Thoracic aorta endothelial cell (primary cell): ENCODE results near the gene ARMC8. TPM values are rescaled to one million over a fixed set of nuclear protein-coding genes. Genes with fewer than 3 reads are reported as not detected.

Source experiments
- total RNA-seq: library from RNA; depleted of rRNA; stranded (reverse); fragments of >200 nt; gene quantifications from 2 replicates; pipeline ENCODE4 v1.2.3, GENCODE V29; 2012

The ARMC8 gene
- 70.4 and 81.4 TPM in 2 replicates for total RNA-seq

GRCh38 chr3:138187296-138188012, at the start of gene ARMC8:
Gene ARMC8 (plus strand): TSS chr3:138187301. CDS start chr3:138187555, 254 bp downstream.

GRCh38 chr3:138174421-138175131, 12.5 kb upstream of the ARMC8 start, which contains the start of gene DBR1:
Gene DBR1 (minus strand): TSS chr3:138174921. CDS start chr3:138174795, 126 bp downstream.

GRCh38 chr3:138329127-138329983, 142.3 kb downstream of the ARMC8 start, which contains the start of gene NME9:
Gene NME9 (minus strand): TSS chr3:138329851. CDS start chr3:138329335, 516 bp downstream.

Other genes with a start within 250 kb of the ARMC8 start
- gene CLDN18, start 177.1 kb upstream of the ARMC8 start, total RNA-seq, result not detected in 2 replicates
- gene DZIP1L, start 71.7 kb upstream of the ARMC8 start, total RNA-seq, result 13.8 and 23.6 TPM in 2 replicates
- not detected in 2 replicates for gene A4GNT, start 54.9 kb upstream of the ARMC8 start, total RNA-seq
- 17.3 and 19.3 TPM in 2 replicates for gene DBR1, start 12.4 kb upstream of the ARMC8 start, total RNA-seq
- gene NME9, start 142.6 kb downstream of the ARMC8 start, total RNA-seq, result not detected in 2 replicates
- 10.0 and 17.6 TPM in 2 replicates for gene MRAS, start 161.3 kb downstream of the ARMC8 start, total RNA-seq
- gene ESYT3, start 247.3 kb downstream of the ARMC8 start, total RNA-seq, result under 0.01 and 0.07 TPM in 2 replicates